ENCODE results near the gene MVD. TPM values are rescaled to one million over a fixed set of nuclear protein-coding genes. Genes with fewer than 3 reads are reported as not detected.

MVD gene
- total and polyA plus RNA-seq, 10 of the 15 experiments (the other 5 are each of a cell fraction or from before 2014, with no cell fraction given): 5.0 to 147 (median 65.0) TPM

DNA sequence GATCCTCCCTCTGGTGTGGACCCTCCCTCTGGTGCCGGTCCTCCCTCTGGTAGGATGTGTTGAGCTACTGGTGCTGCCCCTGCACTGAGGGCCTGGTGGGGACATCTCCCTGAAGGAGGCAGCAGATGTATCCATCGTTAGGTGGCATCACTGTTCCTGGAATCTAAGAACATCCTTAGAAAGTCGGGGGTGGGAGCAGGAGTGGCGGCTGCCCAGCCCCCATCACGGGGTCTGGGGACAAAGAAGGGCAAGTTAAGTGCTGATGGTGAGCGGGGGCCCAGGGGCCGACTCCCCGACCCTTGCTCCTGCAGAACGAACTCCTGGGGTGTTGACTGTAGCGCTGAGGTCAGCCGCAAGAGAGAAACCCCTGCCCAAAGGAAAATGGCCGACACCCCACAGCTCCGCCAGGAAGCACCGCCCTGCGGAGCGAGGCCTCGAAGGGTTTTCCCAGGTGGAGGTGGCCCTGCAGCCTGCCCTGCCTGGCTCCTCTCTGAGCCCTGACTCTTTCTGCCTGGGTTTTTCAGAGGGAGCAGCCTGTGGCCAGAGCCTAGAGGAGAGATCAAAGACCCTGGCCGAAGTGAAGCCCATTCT lies 49.0 kb upstream of the MVD start:
- Histone ChIP-seq H2AFZ (ENCODE audit: control insufficient read depth, low read depth, low read length) (no peak overlapping the region), H3K36me3 (ENCODE audit: control insufficient read depth in 2 of 2, insufficient read depth in 2 of 2, low read length in 1 of 2) (peaks cover 6 to 29% of the 10 kb centered on the region in 2 experiments), H3K9ac (ENCODE audit: control insufficient read depth, insufficient read depth, low read length) (no peak overlapping the region), H3K79me2 (ENCODE audit: control insufficient read depth, insufficient read depth, low read length) (peaks cover 10% of the 10 kb centered on the region), H4K20me1 (ENCODE audit: control insufficient read depth, insufficient read depth) (no peaks in the 10 kb centered on the region), H3K27ac (ENCODE audit: control insufficient read depth, insufficient read depth) (no peak overlapping the region), H3K27me3 (replicated peaks in 1 of 2; ENCODE audit: control insufficient read depth in 2 of 2, insufficient read depth in 2 of 2, low read length in 1 of 2) (no peaks in the 10 kb centered on the region), H3K4me2 (ENCODE audit: control insufficient read depth, insufficient read depth) (no peak overlapping the region), H3K4me1 (ENCODE audit: control insufficient read depth, insufficient read depth, low read length) (no peaks in the 10 kb centered on the region), H3K4me3 (no peak overlapping the region), H3K9me3 (replicated peaks; ENCODE audit: control insufficient read depth, insufficient read depth, low read length) (no peaks in the 10 kb centered on the region)
- POLR2A ChIA-PET: no interaction called here
- ATAC-seq (no peak), FAIRE-seq (no peak), DNase-seq (ENCODE audit: low read depth, low spot score) (no peak)
- RAD21 ChIA-PET (ENCODE audit: unreplicated experiment): no interaction called here
- BruUV-seq (replicated peaks): no TSS peak
- in situ Hi-C loops (cut with MboI): no loop called here
- WGBS (ENCODE audit: insufficient coverage, insufficient replicate concordance, low lambda C conversion rate, missing lambda C conversion rate): 83% methylated on average over 18 of the region's 18 CpGs
- SMC1A ChIA-PET (ENCODE audit: uncharacterized antibody, unreplicated experiment): no interaction called here
- intact Hi-C loops (cut with micrococcal nuclease; ENCODE audit: unreplicated experiment): no loop called here
- TF ChIP-seq ATF7 (IDR thresholded peaks at IDR 0.05; ENCODE audit: low read depth): no peak
- TF ChIP-seq MEF2B (IDR thresholded peaks at IDR 0.05; ENCODE audit: partially characterized antibody, poor library complexity, severe bottlenecking): no peak
- CTCF ChIA-PET: no interaction called here

DNA sequence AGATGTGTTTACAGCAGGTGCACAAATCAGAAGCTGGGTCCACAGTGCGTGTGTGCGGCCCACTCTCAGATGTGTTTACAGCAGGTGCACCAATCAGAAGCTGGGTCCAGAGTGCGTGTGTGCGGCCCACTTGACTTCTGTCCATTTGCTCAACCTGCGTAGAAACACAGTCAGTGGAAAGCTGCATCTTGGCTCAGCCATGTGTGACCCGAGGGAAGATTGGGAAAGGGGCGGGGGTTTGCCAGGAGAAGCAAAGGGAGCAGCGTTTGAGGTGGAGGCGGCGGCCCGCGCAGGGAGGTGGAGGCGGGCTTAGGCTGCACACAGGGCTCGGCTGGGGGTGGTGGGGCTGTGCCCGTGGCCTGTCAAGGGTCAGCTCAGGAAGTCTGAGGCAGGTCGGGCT lies 47.7 kb upstream of the MVD start:
- CTCF ChIA-PET: interaction anchor here (0.7 kb wide), 1 partner anchor 37 kb away, joined by 3 read pairs; no protein-coding TSS in a partner anchor

More for the DNA sequence above, 47.7 kb upstream of the MVD start:
- Histone ChIP-seq H3K4me1 (ENCODE audit: control insufficient read depth, insufficient read depth, low read length) (no peaks in the 10 kb centered on the region), H2AFZ (ENCODE audit: control insufficient read depth, low read depth, low read length) (no peak overlapping the region), H3K9me3 (replicated peaks; ENCODE audit: control insufficient read depth, insufficient read depth, low read length) (no peaks in the 10 kb centered on the region), H3K27me3 (replicated peaks in 1 of 2; ENCODE audit: control insufficient read depth in 2 of 2, insufficient read depth in 2 of 2, low read length in 1 of 2) (no peaks in the 10 kb centered on the region), H3K4me3 (no peak overlapping the region), H3K27ac (ENCODE audit: control insufficient read depth, insufficient read depth) (no peak overlapping the region), H4K20me1 (ENCODE audit: control insufficient read depth, insufficient read depth) (no peaks in the 10 kb centered on the region), H3K36me3 (ENCODE audit: control insufficient read depth in 2 of 2, insufficient read depth in 2 of 2, low read length in 1 of 2) (peaks cover 0 to 16% of the 10 kb centered on the region in 2 experiments; a peak in 3 of 4 replicates), H3K9ac (ENCODE audit: control insufficient read depth, insufficient read depth, low read length) (no peak overlapping the region), H3K79me2 (ENCODE audit: control insufficient read depth, insufficient read depth, low read length) (peaks cover 20% of the 10 kb centered on the region), H3K4me2 (ENCODE audit: control insufficient read depth, insufficient read depth) (no peak overlapping the region)
- TF ChIP-seq YBX1 (IDR thresholded peaks at IDR 0.05) (no peak), ATF7 (IDR thresholded peaks at IDR 0.05; ENCODE audit: low read depth) (no peak), MEF2B (IDR thresholded peaks at IDR 0.05; ENCODE audit: partially characterized antibody, poor library complexity, severe bottlenecking) (no peak)
- DNase-seq (ENCODE audit: low read depth, low spot score): no peak
- ChIA-PET SMC1A (ENCODE audit: uncharacterized antibody, unreplicated experiment) (no interaction called here), POLR2A (no interaction called here), RAD21 (ENCODE audit: unreplicated experiment) (no interaction called here)
- FAIRE-seq: no peak
- in situ Hi-C loops (cut with MboI) (no loop called here), intact Hi-C loops (cut with micrococcal nuclease; ENCODE audit: unreplicated experiment) (no loop called here)
- WGBS (ENCODE audit: insufficient coverage, insufficient replicate concordance, low lambda C conversion rate, missing lambda C conversion rate): 83% methylated on average over 16 of the region's 16 CpGs
- no TSS peak for BruUV-seq (replicated peaks)
- ATAC-seq: no peak

Measured in GM12878 (cell line).